ENCODE measurements around the gene C1QTNF12.

C1QTNF12 gene

DNA sequence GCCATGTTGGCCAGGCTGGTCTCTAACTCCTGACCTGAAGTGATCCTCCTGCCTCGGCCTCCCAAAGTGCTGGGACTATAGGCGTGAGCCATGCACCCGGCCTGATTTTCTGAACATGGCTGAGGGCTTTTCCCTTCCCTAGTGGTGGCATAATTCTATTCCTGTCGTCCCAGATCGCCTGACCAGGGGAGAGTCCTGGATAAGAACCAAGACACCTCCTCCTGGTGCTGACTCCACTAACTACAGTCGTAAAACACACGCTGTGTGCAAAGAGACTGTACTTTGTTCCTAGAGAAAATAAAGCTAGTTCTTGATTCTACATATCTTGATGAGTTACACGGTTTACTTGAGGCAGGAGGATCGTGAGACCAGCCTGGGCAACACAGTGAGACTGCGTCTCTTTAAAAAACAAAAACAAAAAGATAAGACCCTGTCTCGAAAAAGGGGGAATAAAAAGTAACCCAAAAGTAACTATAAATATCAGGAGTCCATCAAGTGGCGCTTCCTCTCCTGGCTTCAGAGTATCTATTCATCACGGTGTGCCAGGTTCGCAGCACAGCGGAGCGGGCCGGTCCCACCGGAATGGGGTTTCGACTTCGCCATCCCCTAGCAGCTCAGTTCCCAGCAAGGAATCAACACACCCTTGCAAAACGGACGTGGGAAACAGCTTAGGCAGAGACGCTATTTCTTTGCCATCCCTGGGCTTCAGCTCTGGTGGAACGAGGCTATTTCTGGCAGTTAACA, 15.7 kb downstream of the C1QTNF12 start:
- TF ChIP-seq CTCF (IDR thresholded peaks at IDR 0.05; ENCODE audit: low read depth, low read length): peak; percentile 41
- DNase-seq (ENCODE audit: low read depth, low spot score): peak; percentile 63
- H3K4me3 ChIP-seq (ENCODE audit: low read depth, low read length): peak overlapping the region; percentile 80
- in situ Hi-C loops (cut with HindIII; ENCODE audit: low sequenced_read_pairs): no loop called here

GRCh38 chr1:1229770-1230169, 16.8 kb downstream of the C1QTNF12 start:
- H3K4me3 ChIP-seq (ENCODE audit: low read depth, low read length): no peak overlapping the region
- in situ Hi-C loops (cut with HindIII; ENCODE audit: low sequenced_read_pairs): no loop called here
- no peak for TF ChIP-seq CTCF (IDR thresholded peaks at IDR 0.05; ENCODE audit: low read depth, low read length)
- DNase-seq (ENCODE audit: low read depth, low spot score): no peak

DNA sequence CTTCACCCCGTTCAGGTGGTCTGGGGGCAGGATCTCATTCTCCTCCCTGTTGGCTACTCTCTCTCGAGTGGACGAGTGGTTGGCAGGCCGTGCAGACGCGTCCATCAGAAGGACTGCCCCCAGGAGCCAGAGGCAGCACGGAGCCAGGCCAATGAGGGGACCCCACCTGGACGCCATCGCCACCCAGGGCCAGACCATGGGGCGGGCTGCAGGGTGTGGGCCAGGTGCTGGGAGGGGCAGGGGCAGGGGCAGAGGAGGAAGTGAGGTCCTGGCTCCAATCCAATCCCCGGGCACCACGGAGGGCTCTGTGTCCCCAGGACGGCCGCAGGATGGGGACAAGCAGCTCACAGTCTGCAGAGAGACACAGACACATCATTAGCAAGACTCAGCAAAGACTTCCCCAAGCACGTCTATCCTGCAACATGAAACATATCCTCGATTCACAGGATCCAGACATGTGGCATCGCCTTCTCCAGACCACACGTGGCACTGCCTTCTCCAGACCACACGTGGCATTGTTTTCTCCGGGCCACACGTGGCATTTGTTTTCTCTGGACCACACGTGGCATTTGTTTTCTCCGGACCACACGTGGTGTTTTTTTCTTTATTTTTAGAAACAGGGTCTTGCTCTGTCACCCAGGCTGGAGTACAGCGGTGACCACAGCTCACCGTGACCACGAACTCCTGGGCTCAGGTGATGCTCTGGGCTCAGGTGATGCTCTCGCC, 17.8 kb downstream of the C1QTNF12 start:
- no peak for TF ChIP-seq CTCF (IDR thresholded peaks at IDR 0.05; ENCODE audit: low read depth, low read length)
- no peak for DNase-seq (ENCODE audit: low read depth, low spot score)
- in situ Hi-C loops (cut with HindIII; ENCODE audit: low sequenced_read_pairs): no loop called here
- no peak overlapping the region for H3K4me3 ChIP-seq (ENCODE audit: low read depth, low read length)

GRCh38 chr1:1228187-1228586, 18.3 kb downstream of the C1QTNF12 start:
- in situ Hi-C loops (cut with HindIII; ENCODE audit: low sequenced_read_pairs): no loop called here

GRCh38 chr1:1227386-1227785, 19.1 kb downstream of the C1QTNF12 start:
- no peak for DNase-seq (ENCODE audit: low read depth, low spot score)
- H3K4me3 ChIP-seq (ENCODE audit: low read depth, low read length): no peak overlapping the region
- no peak for TF ChIP-seq CTCF (IDR thresholded peaks at IDR 0.05; ENCODE audit: low read depth, low read length)
- in situ Hi-C loops (cut with HindIII; ENCODE audit: low sequenced_read_pairs): no loop called here

More at GRCh38 chr1:1228187-1228586, 18.3 kb downstream of the C1QTNF12 start:
- TF ChIP-seq CTCF (IDR thresholded peaks at IDR 0.05; ENCODE audit: low read depth, low read length): no peak
- H3K4me3 ChIP-seq (ENCODE audit: low read depth, low read length): no peak overlapping the region
- no peak for DNase-seq (ENCODE audit: low read depth, low spot score)

- no peak for DNase-seq (ENCODE audit: low read depth, low spot score)
- H3K4me3 ChIP-seq (ENCODE audit: low read depth, low read length): no peak overlapping the region
- TF ChIP-seq CTCF (IDR thresholded peaks at IDR 0.05; ENCODE audit: low read depth, low read length): no peak
- in situ Hi-C loops (cut with HindIII; ENCODE audit: low sequenced_read_pairs): no loop called here
Observed at GRCh38 chr1:1226566-1227362, 19.8 kb downstream of the C1QTNF12 start.

All from astrocyte of the spinal cord (primary cell).